Measurements from ENCODE around the gene GDI1. TPM values are rescaled to one million over a fixed set of nuclear protein-coding genes. Genes with fewer than 3 reads are reported as not detected.

The GDI1 gene
- total and polyA plus RNA-seq, 7 donors = 37.4 to 57.7 (median 50.7) TPM

DNA sequence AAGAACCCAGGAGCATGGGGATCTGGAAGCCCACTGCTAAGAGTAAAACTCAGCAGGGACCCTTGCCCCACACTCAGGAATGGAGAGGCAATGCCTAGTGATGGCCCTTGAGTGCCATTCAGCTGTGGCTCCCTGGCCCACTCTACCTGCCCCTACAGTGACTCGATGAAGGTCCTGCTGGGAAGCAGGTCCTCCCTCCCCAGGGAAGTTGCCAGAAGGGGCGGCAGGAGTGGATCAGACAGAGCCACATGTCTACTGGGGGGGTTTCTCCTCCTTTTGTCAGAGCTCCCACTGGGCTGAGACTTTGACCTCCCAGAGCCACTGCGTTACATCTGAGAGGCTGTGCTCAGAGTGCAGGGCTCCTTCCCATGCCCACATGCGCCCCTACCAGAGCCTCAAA lies 52.2 kb downstream of the GDI1 start:
- Histone ChIP-seq H3K4me1 (peaks cover 5% of the 10 kb centered on the region), H3K27me3 (ENCODE audit: insufficient read depth in 3 of 3, low read length in 2 of 3) (no peaks in the 10 kb centered on the region), H3K9me3 (no peaks in the 10 kb centered on the region), H3K27ac (peak overlapping the region; percentile 93), H3K36me3 (ENCODE audit: insufficient read depth in 1 of 2, low read depth in 1 of 2) (peaks cover 2 to 8% of the 10 kb centered on the region in 2 donors), H3K4me3 (peak overlapping the region; percentile 67)
- intact Hi-C loops (cut with DNase I) = no loop called here
- TF ChIP-seq, protein P1, sequence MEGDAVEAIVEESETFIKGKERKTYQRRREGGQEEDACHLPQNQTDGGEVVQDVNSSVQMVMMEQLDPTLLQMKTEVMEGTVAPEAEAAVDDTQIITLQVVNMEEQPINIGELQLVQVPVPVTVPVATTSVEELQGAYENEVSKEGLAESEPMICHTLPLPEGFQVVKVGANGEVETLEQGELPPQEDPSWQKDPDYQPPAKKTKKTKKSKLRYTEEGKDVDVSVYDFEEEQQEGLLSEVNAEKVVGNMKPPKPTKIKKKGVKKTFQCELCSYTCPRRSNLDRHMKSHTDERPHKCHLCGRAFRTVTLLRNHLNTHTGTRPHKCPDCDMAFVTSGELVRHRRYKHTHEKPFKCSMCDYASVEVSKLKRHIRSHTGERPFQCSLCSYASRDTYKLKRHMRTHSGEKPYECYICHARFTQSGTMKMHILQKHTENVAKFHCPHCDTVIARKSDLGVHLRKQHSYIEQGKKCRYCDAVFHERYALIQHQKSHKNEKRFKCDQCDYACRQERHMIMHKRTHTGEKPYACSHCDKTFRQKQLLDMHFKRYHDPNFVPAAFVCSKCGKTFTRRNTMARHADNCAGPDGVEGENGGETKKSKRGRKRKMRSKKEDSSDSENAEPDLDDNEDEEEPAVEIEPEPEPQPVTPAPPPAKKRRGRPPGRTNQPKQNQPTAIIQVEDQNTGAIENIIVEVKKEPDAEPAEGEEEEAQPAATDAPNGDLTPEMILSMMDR (IDR thresholded peaks at IDR 0.05) = no peak
- DNase-seq = no peak
- ATAC-seq = no peak
- 82 to 100% (median 88%) methylated on average over 1 to 4 of the region's 4 CpGs for WGBS, 3 donors

DNA sequence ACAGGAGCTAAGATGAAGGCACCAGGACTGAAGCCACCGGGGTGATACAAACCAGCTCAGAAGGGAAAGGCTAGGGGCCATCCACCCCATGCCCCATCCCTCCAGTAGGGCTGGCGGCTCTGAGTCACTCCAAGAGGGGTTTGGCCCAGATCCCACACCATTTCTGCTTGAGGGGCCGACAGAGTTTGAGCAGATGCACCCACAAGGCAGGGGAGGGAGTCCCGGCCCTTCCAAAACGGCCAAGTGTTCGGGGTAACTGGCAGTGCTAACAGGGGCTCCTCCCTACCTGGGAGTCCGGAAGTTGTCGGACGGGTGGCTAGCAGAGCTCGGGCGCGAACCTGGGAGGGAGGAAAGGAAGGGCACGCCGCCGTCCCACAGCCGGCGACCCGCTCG lies 53.1 kb downstream of the GDI1 start:
- Histone ChIP-seq H3K27me3 (ENCODE audit: insufficient read depth in 3 of 3, low read length in 2 of 3) (no peaks in the 10 kb centered on the region), H3K4me3 (peak overlapping the region; percentile 67), H3K4me1 (peaks cover 2% of the 10 kb centered on the region), H3K36me3 (ENCODE audit: insufficient read depth in 1 of 2, low read depth in 1 of 2) (peaks cover 2 to 8% of the 10 kb centered on the region in 2 donors), H3K9me3 (no peaks in the 10 kb centered on the region), H3K27ac (peak overlapping the region; percentile 93)
- WGBS, 3 donors = 0 to 34% (median 0%) methylated on average over 4 to 15 of the region's 19 CpGs
- DNase-seq = peak in 1 of 2 donors; percentile 38
- TF ChIP-seq, protein P1 (IDR thresholded peaks at IDR 0.05) = no peak
- peak; percentile 1 to 19 (median 5) for ATAC-seq
- intact Hi-C loops (cut with DNase I) = no loop called here

DNA sequence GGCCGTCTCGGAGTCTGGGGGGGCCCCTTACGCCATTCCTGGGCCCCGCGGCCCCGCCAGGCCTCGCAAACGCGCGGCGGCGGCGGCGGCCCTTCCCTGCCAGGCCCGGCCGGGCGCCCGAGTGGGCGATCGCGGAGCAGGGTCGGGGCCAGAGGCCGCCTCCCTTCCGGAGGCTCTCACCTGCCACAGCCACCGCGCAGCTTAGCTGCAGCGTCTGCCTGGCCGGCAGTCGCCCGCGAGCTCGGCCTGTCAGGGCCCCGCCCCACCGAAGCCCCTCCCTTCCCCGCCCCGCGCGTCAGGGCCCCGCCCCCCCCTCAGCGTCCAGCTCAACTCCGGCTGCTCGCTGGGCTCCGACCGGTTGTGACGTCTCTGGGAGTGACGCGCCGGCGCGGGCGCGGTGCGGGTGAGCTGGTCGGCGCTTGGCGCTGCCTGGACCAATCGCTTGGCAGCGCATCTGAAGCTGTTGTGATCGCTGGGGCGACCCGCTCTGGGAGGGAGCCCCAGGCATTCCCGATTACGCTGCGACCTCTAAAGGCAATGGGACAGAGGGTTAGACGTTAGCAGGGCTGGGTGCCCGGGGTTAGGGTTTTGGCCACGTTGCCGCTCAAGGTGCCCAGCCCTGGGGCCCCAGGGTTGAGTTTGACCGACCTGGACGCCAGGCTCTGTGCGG lies 53.6 kb downstream of the GDI1 start, which contains the start of gene SLC10A3:
Gene SLC10A3 (minus strand): TSS at position 216 of the 670 bp plus-strand sequence. CDS start 1,689 bp downstream, outside the sequence.
- 0 to 31% (median 0%) methylated on average over 8 to 62 of the region's 71 CpGs for WGBS, 3 donors
- Histone ChIP-seq H3K4me3 (peak within 1 kb of the TSS; percentile 67), H3K9me3 (no peaks in the 10 kb centered on the region), H3K27me3 (ENCODE audit: insufficient read depth in 3 of 3, low read length in 2 of 3) (no peaks in the 10 kb centered on the region), H3K27ac (peak within 1 kb of the TSS; percentile 93), H3K4me1 (no peaks in the 10 kb centered on the region), H3K36me3 (ENCODE audit: insufficient read depth in 1 of 2, low read depth in 1 of 2) (peaks cover 0 to 8% of the 10 kb centered on the region in 2 donors)
- TF ChIP-seq, protein P1 (IDR thresholded peaks at IDR 0.05) = no peak
- DNase-seq (peak; percentile 93 to 96), ATAC-seq (peak; percentile 90 to 93 (median 92))
- intact Hi-C loops (cut with DNase I) = no loop called here

Other genes starting within 250 kb of the GDI1 start
- gene OPN1MW2, start 217.4 kb upstream of the GDI1 start, total RNA-seq = not detected
- gene OPN1MW2, start 217.4 kb upstream of the GDI1 start, polyA plus RNA-seq = not detected
- gene OPN1MW3, start 179.6 kb upstream of the GDI1 start, total RNA-seq = not detected
- not detected for gene OPN1MW3, start 179.6 kb upstream of the GDI1 start, polyA plus RNA-seq
- gene TEX28, start 142.0 kb upstream of the GDI1 start, total RNA-seq = not detected
- gene TEX28, start 142.0 kb upstream of the GDI1 start, polyA plus RNA-seq = not detected
- under 1 TPM in 3 of 4 donors, not detected in 1; 0.19 to 0.44 (median 0.26) TPM for gene TKTL1, start 141.4 kb upstream of the GDI1 start, total RNA-seq
- under 1 TPM; 0.24 to 0.52 (median 0.30) TPM for gene TKTL1, start 141.4 kb upstream of the GDI1 start, polyA plus RNA-seq
- 10 to 100 TPM; 66.9 to 92.5 (median 76.4) TPM for gene FLNA, start 62.5 kb upstream of the GDI1 start, total RNA-seq
- 100 to 1,000 TPM in 1 of 3 donors, 10 to 100 TPM in 2; 45.7 to 106 (median 56.0) TPM for gene FLNA, start 62.5 kb upstream of the GDI1 start, polyA plus RNA-seq
- 10 to 100 TPM; 61.1 to 78.2 (median 66.5) TPM for gene EMD, start 57.9 kb upstream of the GDI1 start, total RNA-seq
- gene EMD, start 57.9 kb upstream of the GDI1 start, polyA plus RNA-seq = 100 to 1,000 TPM in 1 of 3 donors, 10 to 100 TPM in 2; 91.6 to 101 (median 94.9) TPM
- 1,000 to 10,000 TPM; 1,403 to 2,633 (median 2,325) TPM for gene RPL10, start 38.8 kb upstream of the GDI1 start, total RNA-seq
- gene RPL10, start 38.8 kb upstream of the GDI1 start, polyA plus RNA-seq = 1,000 to 10,000 TPM; 4,938 to 5,433 (median 5,248) TPM
- 100 to 1,000 TPM in 2 of 4 donors, 10 to 100 TPM in 2; 72.6 to 149 (median 111) TPM for gene DNASE1L1, start 27.9 kb upstream of the GDI1 start, total RNA-seq
- 10 to 100 TPM; 42.2 to 75.1 (median 71.1) TPM for gene DNASE1L1, start 27.9 kb upstream of the GDI1 start, polyA plus RNA-seq
- 10 to 100 TPM; 17.7 to 25.5 (median 23.6) TPM for gene TAFAZZIN, start 25.6 kb upstream of the GDI1 start, total RNA-seq
- gene TAFAZZIN, start 25.6 kb upstream of the GDI1 start, polyA plus RNA-seq = 10 to 100 TPM; 19.2 to 21.8 (median 20.7) TPM
- 10 to 100 TPM; 34.1 to 38.6 (median 34.5) TPM for gene ATP6AP1, start 8.5 kb upstream of the GDI1 start, total RNA-seq
- 10 to 100 TPM; 28.3 to 37.1 (median 31.0) TPM for gene ATP6AP1, start 8.5 kb upstream of the GDI1 start, polyA plus RNA-seq
- gene FAM50A, start 7.0 kb downstream of the GDI1 start, total RNA-seq = 10 to 100 TPM; 48.6 to 75.7 (median 55.6) TPM
- gene FAM50A, start 7.0 kb downstream of the GDI1 start, polyA plus RNA-seq = 100 to 1,000 TPM in 1 of 3 donors, 10 to 100 TPM in 2; 55.0 to 117 (median 86.5) TPM
- 1 to 10 TPM; 3.3 to 6.5 (median 6.0) TPM for gene PLXNA3, start 21.1 kb downstream of the GDI1 start, total RNA-seq
- 1 to 10 TPM; 1.7 to 2.6 (median 2.5) TPM for gene PLXNA3, start 21.1 kb downstream of the GDI1 start, polyA plus RNA-seq
- 10 to 100 TPM; 10.7 to 24.1 (median 22.7) TPM for gene LAGE3, start 42.1 kb downstream of the GDI1 start, total RNA-seq
- 10 to 100 TPM; 24.3 to 64.8 (median 27.4) TPM for gene LAGE3, start 42.1 kb downstream of the GDI1 start, polyA plus RNA-seq
- gene UBL4A, start 49.5 kb downstream of the GDI1 start, total RNA-seq = 10 to 100 TPM; 38.3 to 69.9 (median 46.3) TPM
- gene UBL4A, start 49.5 kb downstream of the GDI1 start, polyA plus RNA-seq = 100 to 1,000 TPM in 2 of 3 donors, 10 to 100 TPM in 1; 64.4 to 118 (median 106) TPM
- gene SLC10A3, start 53.5 kb downstream of the GDI1 start, total RNA-seq = 10 to 100 TPM in 3 of 4 donors, 1 to 10 TPM in 1; 7.2 to 15.7 (median 13.8) TPM
- gene SLC10A3, start 53.5 kb downstream of the GDI1 start, polyA plus RNA-seq = 10 to 100 TPM; 16.3 to 39.8 (median 32.2) TPM
- gene FAM3A, start 79.1 kb downstream of the GDI1 start, total RNA-seq = 10 to 100 TPM; 29.7 to 34.8 (median 32.8) TPM
- gene FAM3A, start 79.1 kb downstream of the GDI1 start, polyA plus RNA-seq = 10 to 100 TPM; 37.5 to 40.4 (median 37.7) TPM
- gene G6PD, start 109.7 kb downstream of the GDI1 start, total RNA-seq = 1 to 10 TPM; 6.2 to 9.1 (median 7.1) TPM
- gene G6PD, start 109.7 kb downstream of the GDI1 start, polyA plus RNA-seq = 1 to 10 TPM; 3.2 to 7.8 (median 4.6) TPM
- 10 to 100 TPM; 11.3 to 27.5 (median 16.9) TPM for gene IKBKG, start 110.5 kb downstream of the GDI1 start, total RNA-seq
- 10 to 100 TPM; 16.9 to 28.8 (median 22.8) TPM for gene IKBKG, start 110.5 kb downstream of the GDI1 start, polyA plus RNA-seq
- gene CTAG1A, start 148.0 kb downstream of the GDI1 start, total RNA-seq = not detected
- gene CTAG1A, start 148.0 kb downstream of the GDI1 start, polyA plus RNA-seq = not detected
- gene CTAG1B, start 182.1 kb downstream of the GDI1 start, total RNA-seq = not detected
- not detected for gene CTAG1B, start 182.1 kb downstream of the GDI1 start, polyA plus RNA-seq
- gene CTAG2, start 216.4 kb downstream of the GDI1 start, total RNA-seq = under 1 TPM in 1 of 4 donors, not detected in 3; 0.39 TPM
- 1 to 10 TPM in 1 of 3 donors, not detected in 2; 4.9 TPM for gene CTAG2, start 216.4 kb downstream of the GDI1 start, polyA plus RNA-seq